Activated naive CD4-positive, alpha-beta T cell treated with anti-CD3 and anti-CD28 coated beads, Interleukin-2, amount 10 ng/mL, durations not matched to agents 7 days and 5 days (primary cell): ENCODE data around the gene WDFY4.

Experiments used
- CTCF ChIA-PET: fragments of 350-600 bp; sonication (Branson Sonifier 250); formaldehyde crosslinking; loops from one replicate; lab custom pipeline; 2021; ENCODE audit warnings: antibody characterized with exemption; lab: Charles Lee
- DNase-seq: peaks from one replicate; pipeline ENCODE4 v3.0.0-alpha.2; 2020
- H3K27ac Mint-ChIP-seq: one replicate; pipeline ENCODE4 v1.8.0; 2021; ENCODE audit warnings: mild to moderate bottlenecking, moderate library complexity, mixed read lengths
- H3K27me3 Mint-ChIP-seq: one replicate; pipeline ENCODE4 v1.8.0; 2021; ENCODE audit warnings: mild to moderate bottlenecking, mixed read lengths
- H3K36me3 Mint-ChIP-seq: one replicate; pipeline ENCODE4 v1.8.0; 2021; ENCODE audit warnings: mixed read lengths
- H3K4me1 Mint-ChIP-seq: one replicate; pipeline ENCODE4 v1.8.0; 2021; ENCODE audit warnings: mixed read lengths
- H3K4me3 Mint-ChIP-seq: one replicate; pipeline ENCODE4 v1.8.0; 2021; ENCODE audit warnings: mild to moderate bottlenecking, moderate library complexity, mixed read lengths
- H3K9me3 Mint-ChIP-seq: one replicate; pipeline ENCODE4 v1.8.0; 2021; ENCODE audit warnings: mixed read lengths

WDFY4 gene

GRCh38 chr10:48667960-48668590 lies 16.6 kb upstream of the WDFY4 start:
- peaks cover 11% of the 10 kb centered on the region for H3K27me3 Mint-ChIP-seq
- H3K9me3 Mint-ChIP-seq: no peaks in the 10 kb centered on the region
- H3K36me3 Mint-ChIP-seq: no peaks in the 10 kb centered on the region
- H3K4me3 Mint-ChIP-seq: no peak overlapping the region
- H3K4me1 Mint-ChIP-seq: no peaks in the 10 kb centered on the region
- no peak for DNase-seq
- no peak overlapping the region for H3K27ac Mint-ChIP-seq
- CTCF ChIA-PET: no interaction called here

- no peak for DNase-seq
- Mint-ChIP-seq H3K27ac (no peak overlapping the region), H3K36me3 (no peaks in the 10 kb centered on the region), H3K4me1 (no peaks in the 10 kb centered on the region), H3K9me3 (no peaks in the 10 kb centered on the region), H3K27me3 (peaks cover 4% of the 10 kb centered on the region), H3K4me3 (no peak overlapping the region)
- CTCF ChIA-PET: no interaction called here
Observed at GRCh38 chr10:48670978-48671913, 13.4 kb upstream of the WDFY4 start.

DNA sequence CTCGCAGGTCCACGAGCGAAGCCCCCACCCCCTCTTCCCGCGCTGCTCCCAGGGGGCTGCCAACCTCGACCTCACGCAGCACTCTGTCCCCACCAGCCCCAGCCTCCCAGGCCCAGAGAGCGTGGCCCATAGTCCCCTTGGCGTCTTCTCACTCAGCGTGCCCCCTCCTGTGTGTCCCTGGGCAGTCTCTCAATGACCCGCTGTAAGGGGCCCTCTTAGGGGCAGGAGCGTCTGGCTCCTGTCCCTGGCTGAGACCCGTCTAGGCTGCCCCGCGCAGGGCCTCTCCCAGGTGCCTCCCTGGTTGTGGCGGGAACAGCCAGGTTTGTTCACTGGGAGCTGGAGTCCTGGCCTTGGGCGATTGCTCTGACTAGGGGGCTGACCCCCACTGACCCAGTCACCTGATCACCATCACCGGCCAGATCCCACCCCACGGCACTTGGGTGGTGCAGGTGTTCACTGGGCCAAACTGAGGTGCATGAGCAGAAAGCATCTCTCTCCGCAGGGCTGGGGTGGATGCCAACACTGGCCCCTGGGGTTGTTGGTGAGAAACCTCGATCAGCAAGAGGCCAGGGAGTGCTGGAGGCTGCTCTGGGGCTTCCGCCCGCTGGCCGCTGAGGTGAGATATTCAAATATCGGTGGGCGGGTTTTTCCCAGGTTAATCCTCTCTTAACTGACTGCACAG lies 12.6 kb upstream of the WDFY4 start:
- no peak overlapping the region for H3K4me3 Mint-ChIP-seq
- no peaks in the 10 kb centered on the region for H3K36me3 Mint-ChIP-seq
- no peaks in the 10 kb centered on the region for H3K9me3 Mint-ChIP-seq
- DNase-seq: no peak
- CTCF ChIA-PET: no interaction called here
- H3K4me1 Mint-ChIP-seq: no peaks in the 10 kb centered on the region
- H3K27me3 Mint-ChIP-seq: peaks cover 4% of the 10 kb centered on the region
- no peak overlapping the region for H3K27ac Mint-ChIP-seq

DNA sequence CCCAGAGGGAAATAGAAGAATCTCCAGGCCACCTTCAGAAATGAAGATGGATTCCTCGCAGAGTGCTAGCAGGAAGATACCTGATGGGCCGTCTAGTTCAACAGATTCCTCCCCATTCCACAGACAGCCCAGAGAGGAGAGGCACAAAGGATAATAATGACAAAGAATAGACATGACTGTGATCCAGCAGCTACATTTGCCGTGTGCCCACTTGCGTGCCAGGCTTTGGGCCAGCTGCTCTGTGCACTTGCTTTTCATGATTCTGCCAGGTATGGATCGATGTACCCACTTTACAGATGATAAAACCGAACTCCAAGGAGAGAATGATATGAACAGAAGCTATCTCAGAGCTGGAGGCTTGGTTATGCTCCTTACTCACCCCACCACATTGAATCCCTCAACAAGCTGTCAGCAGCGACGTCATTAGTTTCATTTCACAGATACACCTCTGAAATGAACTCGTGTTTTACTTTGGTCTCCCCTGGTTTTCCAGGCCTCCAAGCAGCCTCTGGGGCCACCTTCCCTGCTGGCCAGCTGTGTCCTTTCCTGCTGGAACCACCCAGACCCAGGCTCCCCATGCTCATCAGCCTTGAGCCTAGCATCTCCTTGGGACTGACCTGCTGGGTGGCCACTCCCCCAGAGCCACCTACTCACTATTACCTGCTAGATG lies 11.9 kb upstream of the WDFY4 start:
- Mint-ChIP-seq H3K4me1 (no peaks in the 10 kb centered on the region), H3K27ac (no peak overlapping the region), H3K27me3 (peaks cover 4% of the 10 kb centered on the region), H3K36me3 (no peaks in the 10 kb centered on the region), H3K4me3 (no peak overlapping the region), H3K9me3 (peaks cover 2% of the 10 kb centered on the region)
- DNase-seq: no peak
- CTCF ChIA-PET: no interaction called here

DNA sequence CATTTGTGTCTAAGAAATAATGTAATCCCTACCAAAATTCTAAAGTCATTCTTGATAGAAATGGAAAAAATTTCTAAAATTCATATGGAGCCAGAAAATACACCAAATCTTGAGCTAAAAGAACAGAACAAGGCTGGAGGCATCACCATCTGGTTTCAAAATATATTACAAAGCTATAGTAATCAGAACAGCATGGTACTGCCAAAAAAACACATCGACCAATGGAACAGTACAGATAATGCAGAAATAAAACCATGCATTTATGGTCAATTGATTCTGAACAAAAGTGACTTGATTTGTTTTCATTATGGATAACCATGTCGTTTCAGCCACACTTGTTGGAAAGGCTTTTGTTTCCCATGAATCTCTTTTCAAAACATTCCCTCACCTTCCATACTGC lies 7.0 kb upstream of the WDFY4 start:
- no peak overlapping the region for H3K27ac Mint-ChIP-seq
- CTCF ChIA-PET: no interaction called here
- no peak overlapping the region for H3K4me3 Mint-ChIP-seq
- peaks cover 4% of the 10 kb centered on the region for H3K9me3 Mint-ChIP-seq
- no peak for DNase-seq
- H3K27me3 Mint-ChIP-seq: peaks cover 5% of the 10 kb centered on the region
- H3K4me1 Mint-ChIP-seq: no peaks in the 10 kb centered on the region
- no peaks in the 10 kb centered on the region for H3K36me3 Mint-ChIP-seq

DNA sequence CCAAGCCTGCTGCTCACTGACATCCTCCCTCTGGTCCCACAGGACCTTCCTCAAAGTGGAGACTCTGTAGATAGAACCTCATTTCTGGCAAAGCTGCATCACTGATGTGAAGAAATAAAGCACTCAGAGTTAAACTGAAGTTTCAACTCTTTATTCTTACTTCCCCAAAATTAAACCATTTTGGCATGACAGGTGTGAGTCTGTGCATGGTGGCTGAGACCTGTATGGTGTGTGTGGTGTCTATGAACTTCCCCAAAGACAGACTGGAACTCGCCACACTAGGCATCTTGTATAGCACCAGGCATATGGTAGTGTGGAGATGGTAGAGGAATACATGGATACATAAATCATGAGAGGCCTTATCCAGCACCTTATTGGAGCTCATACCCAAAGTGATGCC lies 6.6 kb upstream of the WDFY4 start:
- H3K27ac Mint-ChIP-seq: no peak overlapping the region
- peaks cover 4% of the 10 kb centered on the region for H3K9me3 Mint-ChIP-seq
- H3K4me3 Mint-ChIP-seq: no peak overlapping the region
- no peaks in the 10 kb centered on the region for H3K36me3 Mint-ChIP-seq
- H3K4me1 Mint-ChIP-seq: no peaks in the 10 kb centered on the region
- no peak for DNase-seq
- CTCF ChIA-PET: no interaction called here
- peaks cover 5% of the 10 kb centered on the region for H3K27me3 Mint-ChIP-seq

GRCh38 chr10:48681740-48682139 lies 2.9 kb upstream of the WDFY4 start:
- CTCF ChIA-PET: no interaction called here
- Mint-ChIP-seq H3K27ac (no peak overlapping the region), H3K27me3 (peaks cover 30% of the 10 kb centered on the region), H3K36me3 (no peaks in the 10 kb centered on the region), H3K4me1 (no peaks in the 10 kb centered on the region), H3K4me3 (no peak overlapping the region), H3K9me3 (peaks cover 4% of the 10 kb centered on the region)
- no peak for DNase-seq

GRCh38 chr10:48682265-48682664 lies 2.4 kb upstream of the WDFY4 start:
- no peaks in the 10 kb centered on the region for H3K4me1 Mint-ChIP-seq
- no peak for DNase-seq
- H3K27ac Mint-ChIP-seq: no peak overlapping the region
- no peak overlapping the region for H3K4me3 Mint-ChIP-seq
- peaks cover 30% of the 10 kb centered on the region for H3K27me3 Mint-ChIP-seq
- peaks cover 2% of the 10 kb centered on the region for H3K9me3 Mint-ChIP-seq
- H3K36me3 Mint-ChIP-seq: no peaks in the 10 kb centered on the region
- CTCF ChIA-PET: no interaction called here

- Mint-ChIP-seq H3K27ac (no peak overlapping the region), H3K4me3 (no peak overlapping the region), H3K4me1 (no peaks in the 10 kb centered on the region), H3K36me3 (no peaks in the 10 kb centered on the region), H3K9me3 (no peaks in the 10 kb centered on the region), H3K27me3 (peaks cover 30% of the 10 kb centered on the region)
- DNase-seq: no peak
- CTCF ChIA-PET: no interaction called here
Observed at GRCh38 chr10:48683424-48683823, 1.2 kb upstream of the WDFY4 start.

DNA sequence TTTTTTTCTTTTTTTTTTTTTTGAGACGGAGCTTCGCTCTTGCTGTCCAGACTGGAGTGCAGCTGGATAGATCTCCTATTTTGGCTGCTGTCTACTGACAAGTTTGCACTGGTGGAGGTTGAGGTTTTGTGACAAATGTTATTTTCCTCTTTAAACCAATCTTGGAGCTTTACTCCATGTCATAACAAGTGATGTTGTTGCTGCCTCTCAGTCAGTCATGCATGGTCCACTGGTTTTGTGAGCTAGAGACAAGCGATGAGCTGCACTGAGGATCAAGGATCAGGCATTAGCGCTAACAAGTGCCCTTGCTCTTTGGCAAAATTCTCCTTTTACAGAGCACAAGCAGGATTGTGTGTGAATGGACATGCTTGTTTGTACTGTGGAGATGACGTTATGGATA lies 805 bp upstream of the WDFY4 start:
- Mint-ChIP-seq H3K27ac (no peak overlapping the region), H3K27me3 (peaks cover 30% of the 10 kb centered on the region), H3K36me3 (no peaks in the 10 kb centered on the region), H3K4me3 (no peak overlapping the region), H3K9me3 (no peaks in the 10 kb centered on the region), H3K4me1 (no peaks in the 10 kb centered on the region)
- CTCF ChIA-PET: no interaction called here
- DNase-seq: no peak

DNA sequence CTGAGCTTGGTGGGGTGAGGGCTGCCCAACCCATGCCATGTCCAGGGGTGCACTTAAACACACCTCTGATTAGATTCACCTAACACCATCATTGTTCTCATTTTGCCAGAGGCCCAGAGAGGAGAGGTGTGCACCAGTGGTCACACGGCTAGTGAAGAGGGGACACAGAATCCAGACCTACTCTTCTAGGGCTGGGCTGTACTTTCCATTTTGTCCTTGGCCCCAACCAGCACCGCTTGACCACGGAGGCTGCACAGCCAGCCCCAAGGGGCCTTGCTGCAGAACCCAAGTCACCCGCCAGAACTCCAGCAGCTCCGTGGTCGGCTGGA lies 246 bp upstream of the WDFY4 start:
- Mint-ChIP-seq H3K4me3 (no peak overlapping the region), H3K4me1 (no peaks in the 10 kb centered on the region)

GRCh38 chr10:48685731-48686130 lies 1.1 kb downstream of the WDFY4 start:
- H3K4me1 Mint-ChIP-seq: no peaks in the 10 kb centered on the region
- CTCF ChIA-PET: no interaction called here
- no peak overlapping the region for H3K4me3 Mint-ChIP-seq

More for the DNA sequence above, 246 bp upstream of the WDFY4 start:
- no peak for DNase-seq
- H3K27ac Mint-ChIP-seq: no peak overlapping the region
- H3K9me3 Mint-ChIP-seq: no peaks in the 10 kb centered on the region
- peaks cover 30% of the 10 kb centered on the region for H3K27me3 Mint-ChIP-seq
- H3K36me3 Mint-ChIP-seq: no peaks in the 10 kb centered on the region
- CTCF ChIA-PET: no interaction called here

GRCh38 chr10:48690791-48691660 lies 6.4 kb downstream of the WDFY4 start:
- H3K27me3 Mint-ChIP-seq: peaks cover 5% of the 10 kb centered on the region
- no peak for DNase-seq
- no peak overlapping the region for H3K27ac Mint-ChIP-seq
- H3K4me1 Mint-ChIP-seq: no peaks in the 10 kb centered on the region
- no peak overlapping the region for H3K4me3 Mint-ChIP-seq
- H3K9me3 Mint-ChIP-seq: no peaks in the 10 kb centered on the region
- no peaks in the 10 kb centered on the region for H3K36me3 Mint-ChIP-seq
- CTCF ChIA-PET: interaction anchor here (0.6 kb wide), 1 partner anchor 35 kb away, joined by 3 read pairs; no protein-coding TSS in a partner anchor

More at GRCh38 chr10:48685731-48686130, 1.1 kb downstream of the WDFY4 start:
- H3K9me3 Mint-ChIP-seq: no peaks in the 10 kb centered on the region
- H3K36me3 Mint-ChIP-seq: no peaks in the 10 kb centered on the region
- no peak for DNase-seq
- H3K27ac Mint-ChIP-seq: no peak overlapping the region
- peaks cover 30% of the 10 kb centered on the region for H3K27me3 Mint-ChIP-seq
